ENCODE measurements around the gene GPC3. TPM values are rescaled to one million over a fixed set of nuclear protein-coding genes. Genes with fewer than 3 reads are reported as not detected.

The GPC3 gene
- polyA plus RNA-seq, 3 donors: not detected

DNA sequence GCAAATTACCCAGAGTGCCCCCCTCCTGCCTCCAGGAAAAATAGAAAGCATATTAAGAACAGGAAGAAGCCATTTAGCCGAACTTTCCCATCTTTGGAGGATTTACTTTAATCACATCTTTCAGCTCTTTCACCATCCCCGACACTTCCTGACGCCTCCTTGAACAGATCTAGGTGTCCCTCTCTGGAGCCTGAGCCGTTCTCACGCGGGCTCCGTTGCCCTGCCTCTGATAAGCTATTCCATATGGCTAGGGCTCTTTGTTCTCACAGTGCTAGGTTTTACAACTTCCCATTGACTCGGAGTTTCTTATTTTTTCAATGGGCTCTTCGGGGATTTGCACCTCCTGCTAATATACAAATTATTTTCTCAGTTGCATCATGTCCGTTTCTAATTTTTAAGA lies 488.0 kb downstream of the GPC3 start:
- TF ChIP-seq, protein P1, sequence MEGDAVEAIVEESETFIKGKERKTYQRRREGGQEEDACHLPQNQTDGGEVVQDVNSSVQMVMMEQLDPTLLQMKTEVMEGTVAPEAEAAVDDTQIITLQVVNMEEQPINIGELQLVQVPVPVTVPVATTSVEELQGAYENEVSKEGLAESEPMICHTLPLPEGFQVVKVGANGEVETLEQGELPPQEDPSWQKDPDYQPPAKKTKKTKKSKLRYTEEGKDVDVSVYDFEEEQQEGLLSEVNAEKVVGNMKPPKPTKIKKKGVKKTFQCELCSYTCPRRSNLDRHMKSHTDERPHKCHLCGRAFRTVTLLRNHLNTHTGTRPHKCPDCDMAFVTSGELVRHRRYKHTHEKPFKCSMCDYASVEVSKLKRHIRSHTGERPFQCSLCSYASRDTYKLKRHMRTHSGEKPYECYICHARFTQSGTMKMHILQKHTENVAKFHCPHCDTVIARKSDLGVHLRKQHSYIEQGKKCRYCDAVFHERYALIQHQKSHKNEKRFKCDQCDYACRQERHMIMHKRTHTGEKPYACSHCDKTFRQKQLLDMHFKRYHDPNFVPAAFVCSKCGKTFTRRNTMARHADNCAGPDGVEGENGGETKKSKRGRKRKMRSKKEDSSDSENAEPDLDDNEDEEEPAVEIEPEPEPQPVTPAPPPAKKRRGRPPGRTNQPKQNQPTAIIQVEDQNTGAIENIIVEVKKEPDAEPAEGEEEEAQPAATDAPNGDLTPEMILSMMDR (IDR thresholded peaks at IDR 0.05): no peak
- H3K27me3 ChIP-seq (ENCODE audit: control insufficient read depth in 2 of 2, insufficient read depth in 2 of 2, low read length in 2 of 2): no peaks in the 10 kb centered on the region
- no peak overlapping the region for H3K27ac ChIP-seq (ENCODE audit: low read depth in 1 of 2, low read length in 2 of 2)
- Mint-ChIP-seq H3K4me1 (no peaks in the 10 kb centered on the region), H3K27ac (no peak overlapping the region), H3K36me3 (no peaks in the 10 kb centered on the region), H3K27me3 (ENCODE audit: low read depth in 3 of 3) (peaks cover 7 to 14% (median 9%) of the 10 kb centered on the region in 3 donors), H3K4me3 (no peak overlapping the region), H3K9me3 (peaks cover 0 to 2% (median 0%) of the 10 kb centered on the region in 7 donors)
- H3K36me3 ChIP-seq (replicated peaks in 1 of 2; ENCODE audit: control insufficient read depth in 1 of 2, insufficient read depth in 2 of 2, low read length in 2 of 2): no peaks in the 10 kb centered on the region
- DNase-seq: no peak
- no peaks in the 10 kb centered on the region for H3K9me3 ChIP-seq (replicated peaks in 1 of 2; ENCODE audit: control insufficient read depth in 1 of 2, insufficient read depth in 1 of 2, low read length in 2 of 2)
- no peak overlapping the region for H3K4me3 ChIP-seq (replicated peaks in 1 of 3; ENCODE audit: low read depth in 2 of 3, low read length in 3 of 3)
- H3K4me2 ChIP-seq (replicated peaks; ENCODE audit: extremely low read depth, low read length, poor library complexity, severe bottlenecking): no peak overlapping the region
- no peak overlapping the region for H3K9ac ChIP-seq (ENCODE audit: insufficient read depth, low read length, poor library complexity, severe bottlenecking)
- H2AFZ ChIP-seq (ENCODE audit: insufficient read depth, low read depth, low read length, poor library complexity, severe bottlenecking): no peak overlapping the region
- H3K79me2 ChIP-seq (ENCODE audit: insufficient read depth, low read length): no peaks in the 10 kb centered on the region
- H4K20me1 ChIP-seq (ENCODE audit: insufficient read depth, low read length): no peaks in the 10 kb centered on the region
- no peaks in the 10 kb centered on the region for H3K4me1 ChIP-seq (ENCODE audit: control insufficient read depth in 1 of 2, insufficient read depth in 2 of 2, low read length in 2 of 2)
- WGBS (ENCODE audit: insufficient coverage): 73% methylated on average over 5 of the region's 10 CpGs
- intact Hi-C loops (cut with micrococcal nuclease): no loop called here

DNA sequence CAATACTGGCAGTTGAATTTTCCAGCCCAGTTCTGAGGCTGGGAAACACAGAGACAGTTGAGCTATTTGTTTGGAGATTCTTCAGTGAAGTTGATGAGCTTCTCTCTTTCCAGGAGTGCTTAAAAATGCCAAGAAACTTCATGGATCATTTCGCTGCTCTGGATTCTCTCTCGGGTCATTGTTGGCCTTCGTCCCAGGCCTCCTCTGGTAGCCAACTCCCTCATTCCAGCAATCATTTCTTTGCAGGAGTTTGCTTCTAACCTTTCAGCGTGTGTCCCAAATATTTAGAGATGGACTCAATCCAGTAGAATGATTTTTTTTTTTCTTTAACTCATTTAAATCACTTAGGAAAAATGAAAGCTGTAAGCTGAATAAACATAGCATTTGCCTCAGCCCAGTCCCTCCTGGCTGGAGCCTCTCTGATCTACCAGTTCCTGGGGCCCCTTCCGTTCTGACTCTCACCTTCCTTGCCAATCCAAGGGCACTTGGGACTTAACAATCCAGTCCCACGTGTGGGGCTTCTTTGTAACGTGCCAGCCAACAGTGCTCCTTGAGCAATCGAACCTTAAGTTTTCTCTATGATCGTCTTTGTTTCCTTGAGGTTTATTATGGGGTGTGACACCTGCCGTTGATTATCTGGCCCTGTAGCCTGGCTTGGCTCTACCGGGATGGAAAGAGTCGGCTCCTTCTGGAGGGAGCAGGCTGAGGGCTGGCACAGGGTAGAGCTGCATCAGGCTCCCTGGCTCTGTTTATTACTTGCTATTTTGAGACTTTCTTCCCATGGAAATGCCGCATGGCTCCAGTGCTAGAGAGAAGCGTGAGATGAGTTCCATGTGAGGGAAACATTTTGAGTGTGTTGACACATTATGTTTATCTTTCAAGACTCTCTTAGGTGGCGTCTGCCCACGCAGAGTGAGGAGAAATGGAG lies 489.7 kb downstream of the GPC3 start:
- no peak overlapping the region for H3K9ac ChIP-seq (ENCODE audit: insufficient read depth, low read length, poor library complexity, severe bottlenecking)
- Mint-ChIP-seq H3K4me1 (no peaks in the 10 kb centered on the region), H3K27ac (peak overlapping the region in 1 of 7 donors; percentile 0), H3K4me3 (no peak overlapping the region), H3K27me3 (ENCODE audit: low read depth in 3 of 3) (peaks cover 7 to 23% (median 9%) of the 10 kb centered on the region in 3 donors), H3K9me3 (peaks cover 0 to 2% (median 0%) of the 10 kb centered on the region in 7 donors), H3K36me3 (no peaks in the 10 kb centered on the region)
- TF ChIP-seq, protein P1 (IDR thresholded peaks at IDR 0.05): no peak
- no peaks in the 10 kb centered on the region for H3K79me2 ChIP-seq (ENCODE audit: insufficient read depth, low read length)
- H3K4me3 ChIP-seq (replicated peaks in 1 of 3; ENCODE audit: low read depth in 2 of 3, low read length in 3 of 3): no peak overlapping the region
- no peaks in the 10 kb centered on the region for H3K9me3 ChIP-seq (replicated peaks in 1 of 2; ENCODE audit: control insufficient read depth in 1 of 2, insufficient read depth in 1 of 2, low read length in 2 of 2)
- no peaks in the 10 kb centered on the region for H4K20me1 ChIP-seq (ENCODE audit: insufficient read depth, low read length)
- DNase-seq: no peak
- no peak overlapping the region for H2AFZ ChIP-seq (ENCODE audit: insufficient read depth, low read depth, low read length, poor library complexity, severe bottlenecking)
- H3K27ac ChIP-seq (ENCODE audit: low read depth in 1 of 2, low read length in 2 of 2): no peak overlapping the region
- intact Hi-C loops (cut with micrococcal nuclease): no loop called here
- no peaks in the 10 kb centered on the region for H3K36me3 ChIP-seq (replicated peaks in 1 of 2; ENCODE audit: control insufficient read depth in 1 of 2, insufficient read depth in 2 of 2, low read length in 2 of 2)
- 98% methylated on average over 8 of the region's 16 CpGs for WGBS (ENCODE audit: insufficient coverage)
- H3K4me1 ChIP-seq (ENCODE audit: control insufficient read depth in 1 of 2, insufficient read depth in 2 of 2, low read length in 2 of 2): no peaks in the 10 kb centered on the region
- no peak overlapping the region for H3K4me2 ChIP-seq (replicated peaks; ENCODE audit: extremely low read depth, low read length, poor library complexity, severe bottlenecking)
- H3K27me3 ChIP-seq (ENCODE audit: control insufficient read depth in 2 of 2, insufficient read depth in 2 of 2, low read length in 2 of 2): no peaks in the 10 kb centered on the region
